Stomach (tissue), 9 donors: ENCODE measurements around the gene ZMYND10. TPM values are rescaled to one million over a fixed set of nuclear protein-coding genes. Genes with fewer than 3 reads are reported as not detected.

Experiments used
- DNase-seq, 2 donors: peaks; one replicate each; pipeline versions ENCODE4 v3.0.0 to v3.0.0-alpha.2; 2013 to 2019
- H3K27ac ChIP-seq, 5 donors: fragments of 200-600 bp in 4 of 5; sonication (generic) in 4 of 5; one replicate each; pipeline ENCODE4 v1.5.1; 2013 to 2019; ENCODE audit warnings: mild to moderate bottlenecking in 1 of 5, moderate library complexity in 1 of 5
- H3K27me3 ChIP-seq, 3 donors: fragments of 200-600 bp; sonication (generic); one replicate each; pipeline ENCODE4 v1.5.1; 2017 to 2019; ENCODE audit warnings: mixed run types in 1 of 3
- H3K36me3 ChIP-seq, 4 donors: fragments of 200-600 bp; sonication (generic); 1 replicate in 3 of 4; 2 replicates in 1 of 4; pipeline ENCODE4 v1.5.1; 2016 to 2019
- H3K4me1 ChIP-seq, 4 donors: fragments of 200-600 bp; sonication (generic); one replicate each; pipeline ENCODE4 v1.5.1; 2016 to 2019
- H3K4me3 ChIP-seq, 4 donors: fragments of 200-600 bp; sonication (generic) in 3 of 4; one replicate each; pipeline ENCODE4 v1.5.1; 2016 to 2019; ENCODE audit warnings: mild to moderate bottlenecking in 1 of 4
- H3K9me3 ChIP-seq, 4 donors: fragments of 200-600 bp; sonication (generic); one replicate each; pipeline ENCODE4 v1.5.1; 2016 to 2019
- CTCF ChIP-seq, 7 experiments: fragments of 450-650 bp in 4 of 7; fragments of 200-600 bp in 3 of 7; sonication (generic) in 3 of 7; IDR thresholded peaks; one replicate each; pipeline ENCODE4 v1.5.1; 2016 to 2019; ENCODE audit warnings: antibody characterized with exemption in 7 of 7, control low read depth in 2 of 7, mild to moderate bottlenecking in 1 of 7
- EP300 ChIP-seq: sonication (generic); formaldehyde crosslinking; IDR thresholded peaks from one replicate; pipeline ENCODE4 v1.6.1; 2017; ENCODE audit warnings: antibody characterized with exemption
- POLR2A ChIP-seq, 4 donors: fragments of 450-650 bp; IDR thresholded peaks; one replicate each; pipeline ENCODE4 v1.6.1; 2016; ENCODE audit warnings: antibody characterized with exemption in 4 of 4, control low read depth in 2 of 4, mild to moderate bottlenecking in 1 of 4, moderate library complexity in 1 of 4
- POLR2AphosphoS5 ChIP-seq, 3 donors: sonication (generic); formaldehyde crosslinking; IDR thresholded peaks; one replicate each; pipeline ENCODE4 v1.6.1; 2016; ENCODE audit warnings: antibody characterized with exemption in 3 of 3
- WGBS, 5 donors: extraction: QIAGEN DNeasy Blood & Tissue Kit in 3 of 5; methylation state at CpG; one replicate each; pipeline versions ENCODE4 v1.1.5 to v1.1.7; 2013 to 2018; 5-methylcytosine and 5-hydroxymethylcytosine counted together
- intact Hi-C: fragments of 100-400 bp; cut with DNase I; formaldehyde crosslinking; loops from one replicate; pipeline ENCODE4 v1.15.1; 2023; ENCODE audit warnings: low total_unique reads
- polyA plus RNA-seq, 3 donors: library from polyadenylated mRNA; stranded (reverse); fragments of 200-250 nt; gene quantifications; one replicate each; pipeline ENCODE4 v1.2.3, GENCODE V29; 2013
- total RNA-seq, 5 donors: library from RNA; depleted of rRNA; stranded (reverse); fragments of >200 nt; gene quantifications; one replicate each; pipeline versions ENCODE4 v1.1.0 to v1.2.3, GENCODE V29; 2014 to 2016
- donor health status: healthy with polysubstance abuse.
- donor health status: Bipolar disorder and iron deficiency.
- donor health status: healthy.

ZMYND10 gene
- total and polyA plus RNA-seq, 8 donors: 0.87 to 61.4 (median 0.92) TPM; not detected in 1

DNA sequence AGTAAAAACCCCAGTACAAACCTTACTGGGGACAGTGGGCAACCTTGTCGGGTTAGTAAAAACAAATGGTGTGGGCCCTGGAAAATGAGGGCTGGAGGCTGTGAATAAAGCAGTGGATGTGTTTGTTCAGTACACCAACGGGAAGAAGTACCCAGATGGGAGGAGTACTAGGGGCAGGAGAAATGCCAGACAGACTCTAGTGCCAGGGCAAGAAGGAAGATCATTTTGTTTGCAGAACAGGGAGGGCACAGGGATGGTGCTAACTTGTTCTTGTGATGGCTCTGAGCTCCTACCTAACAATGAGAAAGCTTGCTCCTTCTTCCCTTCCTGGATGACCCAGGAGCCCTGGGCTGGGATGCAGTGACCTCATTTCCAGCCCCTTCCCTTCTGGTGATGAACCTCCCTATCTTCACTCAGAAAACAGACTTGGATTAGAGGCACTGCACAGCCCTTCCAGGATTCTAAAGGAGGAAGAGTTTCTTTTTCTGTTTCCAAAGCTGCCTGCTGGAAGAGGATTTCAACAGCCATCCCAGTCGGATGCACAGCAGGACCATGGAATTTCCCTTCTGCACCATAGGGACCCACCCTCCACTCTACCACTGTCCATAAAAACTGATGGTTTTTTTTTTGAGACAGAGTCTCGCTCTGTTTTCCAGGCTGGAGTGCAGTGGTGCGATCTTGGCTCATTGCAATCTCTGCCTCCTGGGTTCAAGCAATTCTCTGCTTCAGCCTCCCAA is 11.0 kb downstream of the ZMYND10 start:
- H3K27me3 ChIP-seq: no peaks in the 10 kb centered on the region
- H3K9me3 ChIP-seq: no peaks in the 10 kb centered on the region
- intact Hi-C loops: no loop called here
- DNase-seq: no peak
- TF ChIP-seq POLR2AphosphoS5 (IDR thresholded peaks at IDR 0.05) (no peak), POLR2A (IDR thresholded peaks at IDR 0.05) (no peak), CTCF (IDR thresholded peaks at IDR 0.05) (no peak), EP300 (no peak)
- H3K27ac ChIP-seq: peak overlapping the region; percentile 42 to 99 (median 96)
- H3K4me3 ChIP-seq: no peak overlapping the region
- H3K36me3 ChIP-seq: peaks cover 30 to 40% (median 31%) of the 10 kb centered on the region in 4 donors
- WGBS, 5 donors: 53 to 60% (median 55%) methylated on average over 5 of the region's 5 CpGs
- H3K4me1 ChIP-seq: peaks cover 45 to 67% (median 56%) of the 10 kb centered on the region in 4 donors

- H3K27me3 ChIP-seq: no peaks in the 10 kb centered on the region
- H3K27ac ChIP-seq: peak overlapping the region; percentile 42 to 99 (median 96)
- H3K4me3 ChIP-seq: no peak overlapping the region
- peaks cover 45 to 67% (median 55%) of the 10 kb centered on the region in 4 donors for H3K4me1 ChIP-seq
- H3K36me3 ChIP-seq: peaks cover 33 to 44% (median 36%) of the 10 kb centered on the region in 4 donors
- TF ChIP-seq CTCF (IDR thresholded peaks at IDR 0.05) (no peak), POLR2AphosphoS5 (IDR thresholded peaks at IDR 0.05) (peak in 2 of 3 donors; percentile 3 to 40), POLR2A (IDR thresholded peaks at IDR 0.05) (no peak)
- peak in 1 of 2 donors; percentile 79 for DNase-seq
- no peaks in the 10 kb centered on the region for H3K9me3 ChIP-seq
- intact Hi-C loops: no loop called here
- 53 to 67% (median 61%) methylated on average over 8 to 12 of the region's 12 CpGs for WGBS, 5 donors
Observed at GRCh38 chr3:50333744-50334328, 11.7 kb downstream of the ZMYND10 start.

GRCh38 chr3:50331364-50331907 is 14.1 kb downstream of the ZMYND10 start:
- no peak for DNase-seq
- no peak overlapping the region for H3K27ac ChIP-seq
- peaks cover 33 to 46% (median 40%) of the 10 kb centered on the region in 4 donors for H3K36me3 ChIP-seq
- intact Hi-C loops: no loop called here
- H3K9me3 ChIP-seq: no peaks in the 10 kb centered on the region
- H3K4me1 ChIP-seq: peaks cover 44 to 74% (median 59%) of the 10 kb centered on the region in 4 donors
- H3K27me3 ChIP-seq: no peaks in the 10 kb centered on the region
- WGBS, 5 donors: 86 to 96% (median 95%) methylated on average over 14 to 19 of the region's 19 CpGs
- TF ChIP-seq EP300 (no peak), CTCF (IDR thresholded peaks at IDR 0.05) (no peak), POLR2A (IDR thresholded peaks at IDR 0.05) (no peak), POLR2AphosphoS5 (IDR thresholded peaks at IDR 0.05) (no peak)
- no peak overlapping the region for H3K4me3 ChIP-seq

DNA sequence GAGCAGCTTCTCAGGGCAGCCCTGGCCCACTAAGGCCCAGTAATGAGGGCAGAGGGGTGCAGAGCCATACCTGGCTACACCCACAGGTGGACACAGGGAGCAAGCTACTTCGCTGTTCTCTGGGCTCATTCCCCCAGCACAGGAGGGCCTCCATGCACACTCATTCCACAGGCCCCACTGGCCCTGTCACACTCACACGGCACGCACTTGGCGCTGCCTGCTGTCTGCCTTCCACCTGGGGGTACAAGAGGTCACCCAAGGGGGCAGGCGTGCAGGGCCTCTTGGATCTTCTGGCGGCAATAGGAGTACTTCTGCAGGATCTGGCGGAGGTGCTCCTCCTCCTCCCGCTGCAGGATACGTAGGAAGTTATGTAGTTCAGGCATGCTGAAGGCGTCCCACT is 15.2 kb downstream of the ZMYND10 start:
- Histone ChIP-seq H3K4me3 (no peak overlapping the region), H3K4me1 (peaks cover 33 to 74% (median 53%) of the 10 kb centered on the region in 4 donors), H3K9me3 (no peaks in the 10 kb centered on the region), H3K36me3 (peaks cover 44 to 57% (median 51%) of the 10 kb centered on the region in 4 donors), H3K27ac (no peak overlapping the region), H3K27me3 (no peaks in the 10 kb centered on the region)
- TF ChIP-seq CTCF (IDR thresholded peaks at IDR 0.05) (no peak), POLR2AphosphoS5 (IDR thresholded peaks at IDR 0.05) (no peak), EP300 (no peak), POLR2A (IDR thresholded peaks at IDR 0.05) (no peak)
- intact Hi-C loops: no loop called here
- DNase-seq: no peak
- WGBS, 5 donors: 80 to 98% (median 93%) methylated on average over 5 to 10 of the region's 10 CpGs
